GM12873 (cell line): ENCODE results near the gene KCTD7.

Experiments
- CTCF ChIP-seq: IDR thresholded peaks from 2 replicates; pipeline ENCODE4 v1.5.1; 2012; ENCODE audit warnings: low read depth, mild to moderate bottlenecking, moderate library complexity, low read length, control low read depth; ENCODE audit not compliant: insufficient read depth; ENCODE audit errors: missing control alignments

Gene KCTD7

GRCh38 chr7:66669496-66669895, 40.8 kb downstream of the KCTD7 start:
- no peak for TF ChIP-seq CTCF

- no peak for TF ChIP-seq CTCF
Observed at GRCh38 chr7:66671034-66671433, 42.4 kb downstream of the KCTD7 start.

GRCh38 chr7:66679633-66680244, 51.1 kb downstream of the KCTD7 start:
- TF ChIP-seq CTCF = no peak

GRCh38 chr7:66681491-66682349, 53.0 kb downstream of the KCTD7 start:
- no peak for TF ChIP-seq CTCF

GRCh38 chr7:66682350-66683093, 53.8 kb downstream of the KCTD7 start:
- TF ChIP-seq CTCF = no peak

GRCh38 chr7:66683770-66684123, 55.1 kb downstream of the KCTD7 start:
- no peak for TF ChIP-seq CTCF

- no peak for TF ChIP-seq CTCF
Observed at GRCh38 chr7:66687186-66687585, 58.5 kb downstream of the KCTD7 start.
